Measurements from ENCODE around the gene S100A12. TPM values are rescaled to one million over a fixed set of nuclear protein-coding genes. Genes with fewer than 3 reads are reported as not detected.

S100A12 gene
- total RNA-seq, 2 experiments from 2014 or later, result 4.0 to 5.5 TPM

GRCh38 chr1:153389401-153389800 lies 14.0 kb upstream of the S100A12 start:
- ATAC-seq (ENCODE audit: poor library complexity) (no peak), DNase-seq (no peak)
- no peak overlapping the region for H3K27ac Mint-ChIP-seq
- no peak overlapping the region for H3K27ac ChIP-seq (ENCODE audit: low read depth in 1 of 2, low read length in 2 of 2)
- H3K4me3 Mint-ChIP-seq, result no peak overlapping the region
- intact Hi-C loops (cut with DNase I, micrococcal nuclease), result no loop called here
- no peaks in the 10 kb centered on the region for H3K4me1 ChIP-seq (ENCODE audit: insufficient read depth, low read length)
- no peak for TF ChIP-seq CTCF (IDR thresholded peaks at IDR 0.05)
- no peaks in the 10 kb centered on the region for H3K9me3 ChIP-seq (ENCODE audit: control insufficient read depth in 1 of 2, insufficient read depth in 1 of 2, low read length in 2 of 2)
- peaks cover 21% of the 10 kb centered on the region for H3K27me3 Mint-ChIP-seq
- H3K4me3 ChIP-seq (ENCODE audit: low read length), result no peak overlapping the region
- H3K36me3 ChIP-seq (ENCODE audit: insufficient read depth, low read length), result no peaks in the 10 kb centered on the region
- H3K4me1 Mint-ChIP-seq (ENCODE audit: low read depth), result no peaks in the 10 kb centered on the region
- H3K9me3 Mint-ChIP-seq, result no peaks in the 10 kb centered on the region
- ChIA-PET POLR2A (no interaction called here), CTCF (no interaction called here)
- no peaks in the 10 kb centered on the region for H3K36me3 Mint-ChIP-seq (ENCODE audit: low read depth)
- H3K27me3 ChIP-seq (ENCODE audit: control insufficient read depth in 1 of 2, insufficient read depth in 2 of 2, low read length in 2 of 2), result peaks cover 10 to 14% of the 10 kb centered on the region in 2 experiments

GRCh38 chr1:153387785-153388184 lies 12.4 kb upstream of the S100A12 start:
- no peaks in the 10 kb centered on the region for H3K9me3 Mint-ChIP-seq
- H3K4me1 ChIP-seq (ENCODE audit: insufficient read depth, low read length), result no peaks in the 10 kb centered on the region
- H3K27me3 ChIP-seq (ENCODE audit: control insufficient read depth in 1 of 2, insufficient read depth in 2 of 2, low read length in 2 of 2), result peaks cover 6 to 8% of the 10 kb centered on the region in 2 experiments
- intact Hi-C loops (cut with DNase I, micrococcal nuclease), result no loop called here
- ATAC-seq (ENCODE audit: poor library complexity) (no peak), DNase-seq (no peak)
- H3K36me3 Mint-ChIP-seq (ENCODE audit: low read depth), result no peaks in the 10 kb centered on the region
- H3K36me3 ChIP-seq (ENCODE audit: insufficient read depth, low read length), result no peaks in the 10 kb centered on the region
- no peaks in the 10 kb centered on the region for H3K4me1 Mint-ChIP-seq (ENCODE audit: low read depth)
- no peak overlapping the region for H3K4me3 ChIP-seq (ENCODE audit: low read length)
- no peak overlapping the region for H3K27ac ChIP-seq (ENCODE audit: low read depth in 1 of 2, low read length in 2 of 2)
- H3K27me3 Mint-ChIP-seq, result peaks cover 10% of the 10 kb centered on the region
- no peak overlapping the region for H3K27ac Mint-ChIP-seq
- CTCF ChIA-PET, result no interaction called here
- no peaks in the 10 kb centered on the region for H3K9me3 ChIP-seq (ENCODE audit: control insufficient read depth in 1 of 2, insufficient read depth in 1 of 2, low read length in 2 of 2)
- no peak overlapping the region for H3K4me3 Mint-ChIP-seq
- TF ChIP-seq CTCF (IDR thresholded peaks at IDR 0.05), result no peak
- POLR2A ChIA-PET, result no interaction called here

GRCh38 chr1:153387001-153387400 lies 11.6 kb upstream of the S100A12 start:
- H3K9me3 ChIP-seq (ENCODE audit: control insufficient read depth in 1 of 2, insufficient read depth in 1 of 2, low read length in 2 of 2), result no peaks in the 10 kb centered on the region
- no peaks in the 10 kb centered on the region for H3K4me1 Mint-ChIP-seq (ENCODE audit: low read depth)
- H3K27me3 Mint-ChIP-seq, result peaks cover 5% of the 10 kb centered on the region
- H3K36me3 Mint-ChIP-seq (ENCODE audit: low read depth), result no peaks in the 10 kb centered on the region
- no peak overlapping the region for H3K4me3 Mint-ChIP-seq
- H3K27ac ChIP-seq (ENCODE audit: low read depth in 1 of 2, low read length in 2 of 2), result no peak overlapping the region
- no peaks in the 10 kb centered on the region for H3K36me3 ChIP-seq (ENCODE audit: insufficient read depth, low read length)
- ChIA-PET POLR2A (no interaction called here), CTCF (no interaction called here)
- DNase-seq (no peak), ATAC-seq (ENCODE audit: poor library complexity) (no peak)
- peaks cover 6 to 8% of the 10 kb centered on the region in 2 experiments for H3K27me3 ChIP-seq (ENCODE audit: control insufficient read depth in 1 of 2, insufficient read depth in 2 of 2, low read length in 2 of 2)
- no peak overlapping the region for H3K4me3 ChIP-seq (ENCODE audit: low read length)
- H3K9me3 Mint-ChIP-seq, result no peaks in the 10 kb centered on the region
- H3K4me1 ChIP-seq (ENCODE audit: insufficient read depth, low read length), result no peaks in the 10 kb centered on the region
- no peak for TF ChIP-seq CTCF (IDR thresholded peaks at IDR 0.05)
- intact Hi-C loops (cut with DNase I, micrococcal nuclease), result no loop called here
- no peak overlapping the region for H3K27ac Mint-ChIP-seq

Data from CD4-positive, alpha-beta T cell (primary cell).